MCF 10A (cell line): Measurements from ENCODE around the gene TSPAN15. TPM values are rescaled to one million over a fixed set of nuclear protein-coding genes. Genes with fewer than 3 reads are reported as not detected.

ENCODE experiments used
- BruUV-seq: library from RNA; stranded (reverse); fragments of 400-500 nt; replicated peaks from 2 replicates; lab custom pipeline; 2021; lab: Mats Ljungman, UMichigan
- CTCF ChIA-PET: fragments of 300-600 bp; sonication (Branson Sonifier 250); formaldehyde crosslinking; extraction: SDS; loops from one replicate; lab custom pipeline; 2021; ENCODE audit warnings: antibody characterized with exemption, inconsistent platforms; lab: Yijun Ruan, JAX
- POLR2A ChIA-PET: fragments of 300-600, 350-650 bp; sonication (Branson Sonifier 250); formaldehyde crosslinking; extraction: SDS; loops from one replicate; lab custom pipeline; 2020; ENCODE audit warnings: antibody characterized with exemption, inconsistent platforms; lab: Yijun Ruan, JAX
- DNase-seq: peaks from one replicate; pipeline ENCODE4 v3.0.0-alpha.2; 2018; ENCODE audit not compliant: unreplicated experiment
- H3K27ac Mint-ChIP-seq: one replicate; pipeline ENCODE4 v1.8.0; 2022; ENCODE audit warnings: mild to moderate bottlenecking, low read depth, mixed read lengths; ENCODE audit not compliant: unreplicated experiment
- H3K27me3 Mint-ChIP-seq: one replicate; pipeline ENCODE4 v1.8.0; 2022; ENCODE audit warnings: mixed read lengths; ENCODE audit not compliant: insufficient read depth, unreplicated experiment
- H3K36me3 Mint-ChIP-seq: one replicate; pipeline ENCODE4 v1.8.0; 2022; ENCODE audit warnings: mild to moderate bottlenecking, moderate library complexity, mixed read lengths; ENCODE audit not compliant: insufficient read depth, unreplicated experiment
- H3K4me1 Mint-ChIP-seq: one replicate; pipeline ENCODE4 v1.8.0; 2022; ENCODE audit warnings: mixed read lengths; ENCODE audit not compliant: insufficient read depth, unreplicated experiment
- H3K4me3 Mint-ChIP-seq: one replicate; pipeline ENCODE4 v1.8.0; 2022; ENCODE audit warnings: mild to moderate bottlenecking, moderate library complexity, mixed read lengths; ENCODE audit not compliant: unreplicated experiment
- H3K9me3 Mint-ChIP-seq: one replicate; pipeline ENCODE4 v1.8.0; 2022; ENCODE audit warnings: mixed read lengths; ENCODE audit not compliant: unreplicated experiment
- CTCF ChIP-seq: fragments of 200-600 bp; IDR thresholded peaks from one replicate; pipeline ENCODE4 v1.8.0; 2022; ENCODE audit warnings: antibody characterized with exemption, mild to moderate bottlenecking; ENCODE audit not compliant: unreplicated experiment
- intact Hi-C: fragments of 100-400 bp; cut with micrococcal nuclease; formaldehyde crosslinking; loops from 2 replicates; pipeline ENCODE4 v1.14.1; 2022
- total RNA-seq: library from RNA; stranded (reverse); gene quantifications from 2 replicates; pipeline ENCODE4 v1.2.3, GENCODE V29; 2022

TSPAN15 gene
- total RNA-seq, 1 experiment from 2014 or later, result 0.54 TPM

DNA sequence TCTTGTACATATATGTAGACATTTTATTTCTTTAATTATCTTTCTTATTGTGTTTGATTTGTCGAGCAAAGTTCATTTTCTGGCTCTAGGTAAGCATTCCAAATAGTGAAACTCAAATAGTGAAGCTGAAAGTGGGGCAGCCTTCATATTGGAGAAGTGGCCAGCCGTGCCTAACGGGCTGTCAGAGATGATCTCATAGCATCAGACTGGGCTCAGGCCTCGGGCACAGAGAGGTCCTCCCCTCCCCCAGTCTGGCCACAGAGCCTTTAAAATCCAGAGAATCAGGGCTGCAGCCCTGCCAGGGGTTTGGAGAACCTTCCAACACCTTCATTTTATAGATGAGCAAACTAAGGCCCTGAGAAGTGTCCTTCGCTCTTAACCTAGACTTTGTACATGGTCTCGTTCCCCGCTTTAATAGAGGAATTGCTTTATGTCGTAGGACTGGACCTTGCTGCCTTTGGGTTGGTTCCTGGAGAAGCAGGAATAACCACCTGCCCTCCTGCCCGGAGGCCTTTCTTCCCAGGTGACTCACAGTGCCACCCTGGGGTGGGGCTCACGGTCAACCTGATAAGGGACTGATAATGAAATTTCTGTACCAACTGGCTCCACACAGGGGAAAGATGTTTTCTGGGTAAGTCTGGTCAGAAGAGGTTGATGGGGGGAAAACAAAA, 7.3 kb downstream of the TSPAN15 start:
- POLR2A ChIA-PET, result no interaction called here

GRCh38 chr10:69459101-69459790, 8.0 kb downstream of the TSPAN15 start:
- POLR2A ChIA-PET, result no interaction called here

More for the DNA sequence above, 7.3 kb downstream of the TSPAN15 start:
- no peaks in the 10 kb centered on the region for H3K9me3 Mint-ChIP-seq
- CTCF ChIA-PET, result no interaction called here
- no TSS peak for BruUV-seq
- H3K4me3 Mint-ChIP-seq, result no peak overlapping the region
- intact Hi-C loops, result no loop called here
- H3K27me3 Mint-ChIP-seq, result no peaks in the 10 kb centered on the region
- peaks cover 11% of the 10 kb centered on the region for H3K4me1 Mint-ChIP-seq
- no peak for TF ChIP-seq CTCF
- H3K36me3 Mint-ChIP-seq, result no peaks in the 10 kb centered on the region
- DNase-seq, result no peak
- H3K27ac Mint-ChIP-seq, result no peak overlapping the region

GRCh38 chr10:69459893-69460575, 8.8 kb downstream of the TSPAN15 start:
- no peak for DNase-seq
- no peak overlapping the region for H3K4me3 Mint-ChIP-seq
- no TSS peak for BruUV-seq
- H3K9me3 Mint-ChIP-seq, result no peaks in the 10 kb centered on the region
- ChIA-PET CTCF (interaction anchor here (0.6 to 0.7 kb wide), 3 partner anchors 48 to 394 kb away, joined by 3 to 4 read pairs (median 3); no protein-coding TSS in a partner anchor), POLR2A (no interaction called here)
- intact Hi-C loops, result no loop called here
- H3K4me1 Mint-ChIP-seq, result peaks cover 5% of the 10 kb centered on the region
- TF ChIP-seq CTCF, result no peak
- H3K27ac Mint-ChIP-seq, result no peak overlapping the region
- H3K27me3 Mint-ChIP-seq, result no peaks in the 10 kb centered on the region
- no peaks in the 10 kb centered on the region for H3K36me3 Mint-ChIP-seq

More at GRCh38 chr10:69459101-69459790, 8.0 kb downstream of the TSPAN15 start:
- Mint-ChIP-seq H3K9me3 (no peaks in the 10 kb centered on the region), H3K27ac (no peak overlapping the region), H3K4me3 (no peak overlapping the region), H3K4me1 (peaks cover 5% of the 10 kb centered on the region), H3K27me3 (no peaks in the 10 kb centered on the region), H3K36me3 (no peaks in the 10 kb centered on the region)
- intact Hi-C loops, result no loop called here
- DNase-seq, result no peak
- BruUV-seq, result no TSS peak
- CTCF ChIA-PET, result interaction anchor here (0.7 kb wide), 1 partner anchor 395 kb away, joined by 4 read pairs; no protein-coding TSS in a partner anchor
- TF ChIP-seq CTCF, result no peak
